GM21367 (cell line): ENCODE results near the gene NAB2.

Source experiments
- ATAC-seq: cut with Tn5 transposase; IDR thresholded peaks from one replicate; pipeline ENCODE4 v1.9.1; 2021; ENCODE audit not compliant: unreplicated experiment

The NAB2 gene

DNA sequence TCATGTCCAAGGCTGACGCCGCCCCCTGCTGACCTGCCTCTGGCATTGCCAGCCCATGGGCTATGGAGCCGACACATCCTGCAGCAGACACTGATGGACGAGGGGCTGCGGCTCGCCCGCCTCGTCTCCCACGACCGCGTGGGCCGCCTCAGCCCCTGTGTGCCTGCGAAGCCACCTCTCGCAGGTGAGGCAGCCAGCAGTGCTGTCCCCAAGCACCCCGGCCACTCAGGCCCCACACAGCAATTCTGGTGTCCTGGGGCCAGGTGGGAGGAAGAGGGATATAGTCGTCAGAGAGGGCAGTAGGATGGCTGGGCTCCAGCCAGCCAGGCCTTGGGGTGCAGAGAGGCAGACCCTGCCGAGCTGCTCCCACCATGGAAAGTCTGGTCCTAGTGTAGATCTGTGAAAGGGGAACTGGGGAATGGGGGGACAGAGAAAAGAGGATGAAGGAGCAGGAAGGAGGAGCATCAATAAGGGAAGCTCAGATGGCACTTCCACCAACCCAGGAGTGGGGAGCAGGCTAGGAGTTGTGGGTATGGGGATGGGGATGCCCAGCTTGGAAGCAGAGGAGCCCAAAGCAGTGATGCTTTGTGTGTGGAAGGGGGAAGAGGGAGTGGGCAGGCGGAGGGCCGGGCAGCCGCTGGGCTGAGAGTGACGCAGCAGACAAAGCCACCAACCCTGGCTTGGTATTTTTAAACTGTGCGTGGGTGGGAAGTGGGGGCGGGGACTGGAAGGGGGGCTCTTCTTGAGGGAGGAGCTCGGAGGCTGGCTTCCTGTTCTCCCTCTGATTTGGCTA is 4.7 kb downstream of the NAB2 start:
- ATAC-seq: no peak

DNA sequence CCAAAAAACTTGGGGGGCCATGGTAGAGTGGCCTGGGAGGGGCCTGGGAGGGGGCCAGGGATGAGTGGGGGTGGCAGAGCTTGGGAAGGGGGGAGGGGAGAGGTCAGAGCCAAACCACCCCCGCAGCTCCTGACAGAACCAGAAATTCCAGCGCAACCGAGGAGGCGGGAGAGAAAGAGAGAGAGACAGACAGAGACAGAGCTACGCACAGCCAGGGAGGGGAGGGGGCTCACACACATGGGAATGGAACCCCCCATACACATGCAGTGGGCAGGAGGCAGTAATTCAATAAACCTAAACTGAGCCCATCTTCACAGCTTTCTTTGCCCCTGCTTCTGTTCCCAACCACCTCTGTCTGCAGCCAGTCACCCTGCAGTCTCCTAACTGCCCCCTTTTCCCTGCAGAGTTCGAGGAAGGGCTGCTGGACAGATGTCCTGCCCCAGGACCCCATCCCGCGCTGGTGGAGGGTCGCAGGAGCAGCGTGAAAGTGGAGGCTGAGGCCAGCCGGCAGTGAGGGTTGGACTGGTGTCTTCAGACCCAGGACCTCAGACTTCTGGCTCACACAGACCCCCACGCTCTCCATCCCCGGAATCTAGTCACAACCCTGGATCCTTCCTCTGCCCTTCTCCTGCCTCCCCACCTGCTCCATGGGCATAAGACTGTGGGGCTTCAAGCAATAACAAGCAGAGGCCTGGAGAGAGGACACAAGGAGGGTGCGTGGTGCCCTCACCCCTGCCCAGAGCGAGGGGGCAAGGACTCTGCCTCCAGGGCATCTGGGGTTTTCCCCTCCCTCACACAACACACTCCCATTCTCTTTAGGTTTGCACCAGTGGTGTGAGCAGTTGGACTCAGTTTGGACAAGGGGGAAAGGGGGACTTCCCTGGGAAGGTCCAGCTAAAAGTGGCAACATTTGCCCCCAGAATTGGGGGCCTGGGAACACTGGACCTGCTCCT is 5.6 kb downstream of the NAB2 start:
- no peak for ATAC-seq

GRCh38 chr12:57095440-57095839 is 6.5 kb downstream of the NAB2 start:
- ATAC-seq: no peak

- no peak for ATAC-seq
Observed at GRCh38 chr12:57096099-57096572, 7.2 kb downstream of the NAB2 start.

DNA sequence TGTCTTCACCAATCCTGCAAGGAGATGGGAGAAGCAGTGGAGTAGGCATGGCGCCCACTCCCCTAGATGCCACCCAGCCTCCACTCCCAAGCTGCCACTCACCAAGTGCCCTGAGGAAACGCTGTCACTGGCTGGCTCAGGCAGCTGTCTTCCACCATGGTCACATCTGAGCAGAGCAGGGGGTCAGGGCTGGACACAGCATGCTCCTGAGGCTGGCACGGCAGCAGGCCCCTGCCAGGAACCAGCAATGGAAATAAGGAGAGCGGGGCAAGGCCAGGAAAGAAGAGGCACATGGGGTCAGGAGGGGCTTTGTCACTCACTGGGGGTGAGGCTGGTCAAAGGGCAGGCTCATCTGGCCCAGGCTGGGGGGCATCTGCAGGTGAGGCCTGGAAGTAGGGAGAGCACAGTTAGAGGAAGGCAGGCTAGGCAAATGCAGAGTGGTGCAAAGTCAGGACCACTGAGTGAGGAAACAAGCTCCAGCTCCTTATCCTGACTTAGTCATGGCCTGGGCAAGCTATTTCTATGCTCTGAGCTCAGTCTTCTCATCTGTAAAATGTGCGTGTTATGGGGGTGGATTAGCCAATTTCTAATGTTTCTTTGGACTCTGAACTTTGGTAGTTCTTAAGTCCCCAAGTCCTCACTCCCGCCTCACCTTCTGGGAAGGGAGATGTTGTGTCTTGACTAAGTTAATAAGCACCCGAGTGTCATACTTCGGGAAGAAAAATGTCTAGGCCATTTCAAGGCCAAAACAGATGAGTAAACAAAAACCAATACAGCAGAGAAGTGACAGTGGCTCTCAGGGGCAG is 8.0 kb downstream of the NAB2 start:
- no peak for ATAC-seq

- no peak for ATAC-seq
Observed at GRCh38 chr12:57097554-57097835, 8.6 kb downstream of the NAB2 start.

DNA sequence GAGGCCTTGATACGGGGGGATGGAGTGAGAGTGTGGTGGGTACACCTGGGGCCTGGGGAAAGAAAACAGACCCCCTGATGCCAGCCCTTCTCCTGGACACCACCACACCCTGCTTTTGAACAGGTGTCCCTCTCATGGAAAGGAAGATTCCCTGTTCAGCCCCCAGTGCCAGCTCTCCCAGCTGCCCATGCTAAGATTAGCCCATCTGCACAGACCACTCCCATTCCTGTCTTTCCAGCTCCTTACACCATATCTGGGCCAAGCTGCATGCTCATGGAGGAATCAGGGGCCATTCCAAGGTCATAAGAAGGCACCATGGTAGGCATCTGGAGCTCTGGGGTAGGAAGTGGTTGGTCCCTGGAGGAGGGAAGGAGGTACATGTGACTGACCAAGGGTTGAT is 9.6 kb downstream of the NAB2 start:
- ATAC-seq: no peak

DNA sequence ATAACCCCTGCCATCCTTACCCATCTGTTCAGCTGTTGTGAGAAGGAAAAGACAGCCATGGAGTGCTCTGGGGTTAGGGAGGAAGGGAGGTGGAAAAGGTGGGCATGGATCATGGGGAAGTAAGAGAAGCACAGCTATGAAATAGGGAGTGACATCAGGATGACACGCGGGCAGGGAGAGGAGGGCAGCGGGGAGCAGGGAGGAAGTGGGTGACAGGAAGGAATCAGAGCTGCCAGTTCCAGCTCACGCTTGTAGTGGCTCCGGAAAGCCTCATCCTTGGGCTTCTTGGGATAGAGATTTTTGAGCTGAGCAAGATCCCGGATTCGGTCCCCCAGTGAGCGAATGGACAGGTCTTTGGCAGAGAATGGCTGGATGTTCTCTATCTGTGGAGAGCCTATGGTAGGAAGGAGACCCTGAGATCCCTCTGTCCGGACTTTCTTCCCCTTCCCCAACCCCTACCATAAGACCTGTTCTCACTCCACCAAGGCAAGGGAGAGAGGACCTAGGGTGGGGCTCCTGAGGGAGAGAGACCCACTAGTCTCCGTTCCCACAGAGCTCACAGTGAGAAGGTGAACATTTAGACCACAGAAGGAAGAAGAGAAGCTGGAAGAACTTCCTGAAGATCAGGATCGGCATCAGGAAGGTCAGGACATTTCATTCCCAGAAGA is 10.3 kb downstream of the NAB2 start:
- no peak for ATAC-seq

DNA sequence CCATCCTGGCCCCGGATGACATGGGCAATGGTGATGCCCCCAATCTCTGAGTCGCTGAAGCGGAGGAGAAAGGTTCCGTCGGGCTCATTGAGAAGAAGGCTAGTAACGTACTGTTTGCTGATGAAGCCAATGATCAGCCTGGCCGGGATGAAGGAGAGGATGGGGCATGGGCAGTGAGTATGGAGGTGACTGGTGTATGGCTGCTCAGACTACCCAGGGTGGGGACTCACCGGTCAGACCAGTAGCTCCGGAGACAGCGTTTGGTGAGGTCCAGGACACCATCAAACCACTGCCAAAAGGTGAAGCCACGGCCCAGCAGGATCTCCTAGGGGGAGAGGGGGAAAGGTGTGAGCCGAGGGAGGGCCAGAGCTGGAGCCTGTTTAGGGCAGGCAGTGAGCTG is 10.9 kb downstream of the NAB2 start:
- no peak for ATAC-seq

GRCh38 chr12:57101892-57102695 is 13.2 kb downstream of the NAB2 start:
- no peak for ATAC-seq

GRCh38 chr12:57103856-57104255 is 14.9 kb downstream of the NAB2 start:
- no peak for ATAC-seq

DNA sequence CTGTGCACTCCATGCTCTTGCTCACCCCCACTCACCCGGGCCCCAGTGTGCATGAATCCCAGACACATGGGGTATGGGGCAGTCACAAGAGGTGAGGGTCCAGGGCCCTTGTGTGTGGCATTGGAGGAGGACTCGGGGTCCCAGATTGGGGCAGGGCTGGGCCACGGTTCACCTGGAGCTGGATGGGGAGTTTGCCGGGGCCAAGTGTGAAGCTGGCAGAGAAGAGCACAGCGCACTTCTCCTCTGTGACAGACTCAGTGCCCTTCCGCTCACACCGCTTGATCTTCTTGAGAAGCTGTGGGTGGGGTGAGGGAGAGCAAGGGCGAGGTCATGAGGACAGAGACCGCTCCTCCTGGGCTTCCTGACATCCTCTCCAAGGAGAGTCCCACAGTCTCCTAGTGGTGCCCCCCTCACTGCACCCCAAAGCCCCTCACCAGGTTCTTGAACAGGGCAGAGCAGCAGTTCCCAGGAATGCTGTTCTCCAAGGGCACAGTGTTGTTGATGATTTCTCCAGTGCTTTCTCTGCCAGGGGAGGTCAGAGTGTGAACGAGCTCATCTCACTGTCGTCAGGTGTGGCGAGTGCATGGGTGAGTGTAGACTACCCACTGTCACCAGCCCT is 15.5 kb downstream of the NAB2 start:
- no peak for ATAC-seq

GRCh38 chr12:57105011-57105753 is 16.3 kb downstream of the NAB2 start:
- no peak for ATAC-seq

DNA sequence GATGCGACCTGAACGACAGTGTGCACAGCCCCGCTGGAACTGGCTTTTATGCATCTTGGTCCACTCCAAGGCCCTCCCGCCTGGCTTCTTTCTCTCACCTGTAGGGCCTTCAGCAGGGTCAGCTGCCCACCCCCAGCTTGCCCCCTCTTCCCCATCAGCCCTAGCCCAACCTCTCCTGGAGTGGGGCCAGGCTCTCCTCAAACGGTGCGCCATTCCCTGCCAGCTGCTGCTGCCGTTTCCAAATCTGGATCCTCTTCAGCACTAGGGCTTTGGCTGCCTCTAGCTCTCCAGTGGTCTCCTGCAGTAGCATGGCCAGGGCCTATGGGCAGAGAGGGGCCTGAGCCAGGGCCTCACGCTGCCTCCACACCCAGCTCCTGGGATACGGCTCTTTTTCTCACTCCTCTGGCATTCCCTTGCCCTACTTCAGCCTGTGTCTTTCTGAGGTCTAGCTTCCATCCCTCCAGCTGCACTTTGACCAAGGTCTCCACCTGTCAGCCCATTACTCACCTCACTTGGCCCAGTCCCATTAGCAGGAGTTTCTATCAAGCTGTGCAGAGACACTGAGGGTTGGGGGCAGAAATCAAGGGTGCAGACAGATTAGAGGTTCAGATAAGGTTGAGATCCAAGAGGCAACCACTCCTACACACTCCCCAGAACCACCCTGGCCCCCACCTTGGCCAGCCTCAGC is 17.3 kb downstream of the NAB2 start:
- ATAC-seq: no peak

DNA sequence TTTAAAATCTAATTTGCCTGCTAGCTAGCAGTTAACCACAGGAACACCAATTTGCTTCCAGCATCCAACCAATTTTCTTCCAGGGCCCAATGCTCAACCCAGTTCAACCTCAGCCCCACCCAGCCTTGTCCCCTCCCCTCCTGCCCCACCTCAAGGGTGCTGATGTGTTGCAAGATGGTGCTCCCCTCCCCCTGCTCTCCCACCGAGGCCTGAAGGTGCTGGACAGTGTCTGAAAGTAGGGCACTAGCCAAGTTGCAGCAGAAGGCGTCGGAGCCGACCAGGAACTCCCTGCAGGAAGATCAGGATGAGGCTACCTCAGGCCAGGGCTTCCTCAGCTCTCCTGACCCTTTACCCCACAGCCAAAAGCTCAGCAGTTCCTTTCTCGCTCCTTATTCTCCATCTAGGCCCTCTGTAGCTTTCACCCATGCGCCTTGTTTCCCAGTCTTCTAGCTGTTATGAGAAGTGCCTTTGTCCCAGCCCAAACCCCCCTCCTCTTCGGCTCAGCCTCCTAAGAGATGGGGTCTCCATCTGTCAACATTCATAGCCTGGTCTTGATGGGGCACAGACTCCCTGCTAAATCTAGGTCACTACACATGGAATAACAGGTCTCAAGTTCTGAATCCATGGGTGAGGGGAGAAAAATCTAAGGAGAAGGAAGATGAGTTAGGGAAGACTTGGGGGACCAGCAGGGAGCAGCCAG is 18.7 kb downstream of the NAB2 start:
- no peak for ATAC-seq

DNA sequence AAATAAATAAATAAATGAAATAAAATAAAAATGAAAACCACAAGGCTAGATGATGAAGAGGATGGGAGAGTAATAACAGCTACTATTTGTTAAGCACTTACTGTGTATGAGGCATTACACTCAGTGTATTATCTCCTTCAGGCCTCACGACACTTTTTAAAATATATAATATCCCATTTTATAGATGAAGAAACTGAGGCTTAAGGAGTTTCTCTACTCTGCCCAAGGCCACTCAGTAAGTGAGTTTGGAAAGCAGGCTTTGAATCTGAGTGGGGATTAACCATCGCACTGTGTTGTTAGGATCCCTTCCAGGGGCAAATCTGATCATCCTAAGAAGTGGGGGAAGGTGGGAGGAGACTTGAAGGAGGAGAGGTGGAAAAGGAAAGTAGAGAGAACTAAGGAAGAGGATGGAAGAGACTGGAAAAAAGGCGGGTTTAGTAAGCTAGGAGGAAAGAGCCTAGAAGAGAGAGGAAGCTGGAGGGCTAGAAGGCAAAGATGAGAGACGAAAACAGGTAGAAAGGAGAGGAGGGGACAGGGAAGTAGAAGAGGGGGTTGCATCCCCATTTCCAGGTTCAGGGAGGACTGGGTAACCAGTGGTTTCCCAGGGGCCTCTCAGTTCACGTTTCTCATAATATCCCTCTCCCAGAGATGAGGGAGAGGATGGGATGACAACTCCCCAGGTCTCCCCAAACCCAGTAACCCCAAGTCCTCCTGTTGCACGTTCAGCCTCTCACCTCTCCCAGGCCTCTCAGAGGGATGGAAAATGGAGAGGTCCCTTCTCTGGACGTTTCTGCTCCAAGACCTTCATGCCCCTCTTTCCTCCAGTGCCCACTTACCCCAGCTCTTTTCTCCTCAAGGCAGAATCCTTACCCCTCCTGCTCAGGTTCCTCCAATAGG is 20.5 kb downstream of the NAB2 start:
- no peak for ATAC-seq
